Fibroblast of the aortic adventitia (primary cell): Measurements from ENCODE around the gene SS18. TPM values are rescaled to one million over a fixed set of nuclear protein-coding genes. Genes with fewer than 3 reads are reported as not detected.

Source experiments
- DNase-seq: peaks from one replicate; pipeline ENCODE4 v3.0.0-alpha.2; 2010; ENCODE audit warnings: low read depth
- H3K4me3 ChIP-seq: 2 replicates; pipeline ENCODE4 v1.5.1; 2011; ENCODE audit warnings: low read depth, mild to moderate bottlenecking, control low read depth, low read length, moderate library complexity
- CTCF ChIP-seq: IDR thresholded peaks from 2 replicates; pipeline ENCODE4 v1.5.1; 2011; ENCODE audit warnings: mild to moderate bottlenecking, low read length, control low read depth, inconsistent platforms; ENCODE audit not compliant: insufficient read depth
- total RNA-seq: library from RNA; depleted of rRNA; stranded (reverse); fragments of >200 nt; gene quantifications from 2 replicates; pipeline ENCODE4 v1.2.3, GENCODE V29; 2012; ENCODE audit warnings: low replicate concordance

SS18 gene
- total RNA-seq, 1 donor = 103 TPM

GRCh38 chr18:25976554-25976953, 113.9 kb downstream of the SS18 start:
- no peak for DNase-seq
- H3K4me3 ChIP-seq = no peak overlapping the region
- no peak for TF ChIP-seq CTCF

GRCh38 chr18:25974630-25975077, 115.8 kb downstream of the SS18 start:
- no peak for DNase-seq
- H3K4me3 ChIP-seq = no peak overlapping the region
- no peak for TF ChIP-seq CTCF

Other genes starting within 250 kb of the SS18 start
- not detected in 2 replicates for gene PSMA8, start 43.3 kb upstream of the SS18 start, total RNA-seq
- 3.6 and 17.1 TPM in 2 replicates for gene TAF4B, start 135.8 kb upstream of the SS18 start, total RNA-seq